Measurements from ENCODE around the gene SBNO2.
A peak's percentile ranks its signal among the peaks of the same experiment; 100 is the strongest.
"Not testable (repeated sequence)": the region's sequence is repeated elsewhere in the genome, so short reads cannot be mapped to it uniquely, and the experiment has no call there.

Gene SBNO2

GRCh38 chr19:1210227-1210538 is 36.1 kb upstream of the SBNO2 start:
- no peak for DNase-seq (ENCODE audit: low read depth in 2 of 2)

GRCh38 chr19:1208830-1209229 is 34.8 kb upstream of the SBNO2 start:
- not testable (repeated sequence) for DNase-seq (ENCODE audit: low read depth in 2 of 2)

- DNase-seq (ENCODE audit: low read depth in 2 of 2), result no peak
These were observed 32.9 kb upstream of the SBNO2 start for GRCh38 chr19:1206864-1207450.

GRCh38 chr19:1206150-1206863 is 32.2 kb upstream of the SBNO2 start:
- no peak for DNase-seq (ENCODE audit: low read depth in 2 of 2)

- DNase-seq (ENCODE audit: low read depth in 2 of 2), result peak; percentile 99
These were observed 31.3 kb upstream of the SBNO2 start, which contains the start of gene STK11 for GRCh38 chr19:1205114-1206099. STK11 (plus strand) TSS chr19:1205778; CDS start chr19:1206914, 1,136 bp downstream.

- DNase-seq (ENCODE audit: low read depth in 2 of 2), result not testable (repeated sequence)
These were observed 26.5 kb upstream of the SBNO2 start for GRCh38 chr19:1200614-1201013.

GRCh38 chr19:1199531-1199930 is 25.5 kb upstream of the SBNO2 start:
- DNase-seq (ENCODE audit: low read depth in 2 of 2), result no peak

GRCh38 chr19:1189419-1189818 is 15.4 kb upstream of the SBNO2 start:
- no peak for DNase-seq (ENCODE audit: low read depth in 2 of 2)

GRCh38 chr19:1183543-1184172 is 9.6 kb upstream of the SBNO2 start:
- no peak for DNase-seq (ENCODE audit: low read depth in 2 of 2)

- no peak for DNase-seq (ENCODE audit: low read depth in 2 of 2)
These were observed 8.7 kb upstream of the SBNO2 start for GRCh38 chr19:1182727-1183126.

GRCh38 chr19:1182068-1182467 is 8.0 kb upstream of the SBNO2 start:
- DNase-seq (ENCODE audit: low read depth in 2 of 2), result no peak

- no peak for DNase-seq (ENCODE audit: low read depth in 2 of 2)
These were observed 7.5 kb upstream of the SBNO2 start for GRCh38 chr19:1181606-1182005.

- no peak for DNase-seq (ENCODE audit: low read depth in 2 of 2)
These were observed 3.5 kb upstream of the SBNO2 start for GRCh38 chr19:1177322-1178114.

- DNase-seq (ENCODE audit: low read depth in 2 of 2), result no peak
These were observed 766 bp downstream of the SBNO2 start for GRCh38 chr19:1173159-1173844.

- DNase-seq (ENCODE audit: low read depth in 2 of 2), result no peak
These were observed 1.5 kb downstream of the SBNO2 start for GRCh38 chr19:1172353-1173158.

- DNase-seq (ENCODE audit: low read depth in 2 of 2), result no peak
These were observed 2.2 kb downstream of the SBNO2 start for GRCh38 chr19:1171755-1172352.

- no peak for DNase-seq (ENCODE audit: low read depth in 2 of 2)
These were observed 2.9 kb downstream of the SBNO2 start for GRCh38 chr19:1170938-1171754.

Data from stimulated activated CD8-positive, alpha-beta memory T cell treated with anti-CD3 and anti-CD28 coated beads, Interleukin-2, amount 100 ng/mL, for 1 hour (primary cell).